Glomerular endothelial cell (primary cell): Measurements from ENCODE around the gene QRICH1. TPM values are rescaled to one million over a fixed set of nuclear protein-coding genes. Genes with fewer than 3 reads are reported as not detected.

Source experiments
- total RNA-seq: library from RNA; depleted of rRNA; stranded (reverse); fragments of >200 nt; gene quantifications from 2 replicates; pipeline ENCODE4 v1.2.3, GENCODE V29; 2015

Gene QRICH1
- total RNA-seq, 1 donor from 2014 or later = 73.8 TPM

Other genes starting within 250 kb of the QRICH1 start
- gene PRKAR2A, start 246.2 kb downstream of the QRICH1 start, total RNA-seq = 33.1 and 35.2 TPM in 2 replicates
- 13.9 and 17.0 TPM in 2 replicates for gene SLC25A20, start 195.2 kb downstream of the QRICH1 start, total RNA-seq
- 55.5 and 64.3 TPM in 2 replicates for gene ARIH2, start 175.2 kb downstream of the QRICH1 start, total RNA-seq
- 32.9 and 42.2 TPM in 2 replicates for gene P4HTM, start 103.8 kb downstream of the QRICH1 start, total RNA-seq
- gene WDR6, start 86.7 kb downstream of the QRICH1 start, total RNA-seq = 83.1 and 116 TPM in 2 replicates
- gene DALRD3, start 75.5 kb downstream of the QRICH1 start, total RNA-seq = 35.2 and 70.1 TPM in 2 replicates
- gene NDUFAF3, start 72.0 kb downstream of the QRICH1 start, total RNA-seq = 115 and 155 TPM in 2 replicates
- gene IMPDH2, start 64.7 kb downstream of the QRICH1 start, total RNA-seq = 123 and 185 TPM in 2 replicates
- gene QARS1, start 10.7 kb upstream of the QRICH1 start, total RNA-seq = 246 and 266 TPM in 2 replicates
- gene USP19, start 26.8 kb upstream of the QRICH1 start, total RNA-seq = 37.7 and 43.1 TPM in 2 replicates
- 1,071 and 1,381 TPM in 2 replicates for gene LAMB2, start 39.0 kb upstream of the QRICH1 start, total RNA-seq
- gene CCDC71, start 72.3 kb upstream of the QRICH1 start, total RNA-seq = 40.8 and 41.9 TPM in 2 replicates
- 98.4 and 110 TPM in 2 replicates for gene KLHDC8B, start 77.5 kb upstream of the QRICH1 start, total RNA-seq
- gene C3orf62, start 183.2 kb upstream of the QRICH1 start, total RNA-seq = 2.3 and 5.8 TPM in 2 replicates
- 24.2 and 36.1 TPM in 2 replicates for gene USP4, start 246.0 kb upstream of the QRICH1 start, total RNA-seq